DMS 273 (cell line): ENCODE results near the gene C6orf132.

Experiments
- DNase-seq: peaks from one replicate; lab custom pipeline; 2025; ENCODE audit not compliant: unreplicated experiment; lab: John Stamatoyannopoulos, UW

C6orf132 gene

DNA sequence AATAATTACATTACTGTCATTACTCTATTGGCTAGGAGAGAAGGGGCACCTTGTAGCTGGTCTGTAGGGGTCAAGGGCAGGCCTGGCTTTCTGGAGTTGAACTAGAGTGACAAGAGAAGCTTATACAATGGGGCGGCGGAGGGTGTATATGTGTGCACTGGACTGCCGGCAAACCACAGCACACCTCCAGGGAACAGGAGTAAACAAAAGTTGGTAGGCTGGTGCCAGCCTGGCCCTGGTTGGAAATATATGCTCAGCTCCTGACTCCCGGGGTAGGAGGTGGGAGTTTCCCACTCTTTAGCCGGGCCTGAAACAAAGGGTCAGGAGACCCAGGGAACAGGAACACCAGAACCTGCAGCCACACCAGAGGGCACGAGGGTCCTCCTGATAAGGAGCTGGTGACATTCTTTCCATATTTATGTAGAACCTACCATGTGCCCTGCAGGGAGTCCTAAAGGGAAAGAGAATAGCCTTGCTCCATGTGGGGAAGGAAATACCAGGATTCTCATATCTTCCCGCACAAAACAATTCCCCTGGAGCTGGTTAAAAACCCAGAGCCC is 5.1 kb downstream of the C6orf132 start:
- DNase-seq: no peak

DNA sequence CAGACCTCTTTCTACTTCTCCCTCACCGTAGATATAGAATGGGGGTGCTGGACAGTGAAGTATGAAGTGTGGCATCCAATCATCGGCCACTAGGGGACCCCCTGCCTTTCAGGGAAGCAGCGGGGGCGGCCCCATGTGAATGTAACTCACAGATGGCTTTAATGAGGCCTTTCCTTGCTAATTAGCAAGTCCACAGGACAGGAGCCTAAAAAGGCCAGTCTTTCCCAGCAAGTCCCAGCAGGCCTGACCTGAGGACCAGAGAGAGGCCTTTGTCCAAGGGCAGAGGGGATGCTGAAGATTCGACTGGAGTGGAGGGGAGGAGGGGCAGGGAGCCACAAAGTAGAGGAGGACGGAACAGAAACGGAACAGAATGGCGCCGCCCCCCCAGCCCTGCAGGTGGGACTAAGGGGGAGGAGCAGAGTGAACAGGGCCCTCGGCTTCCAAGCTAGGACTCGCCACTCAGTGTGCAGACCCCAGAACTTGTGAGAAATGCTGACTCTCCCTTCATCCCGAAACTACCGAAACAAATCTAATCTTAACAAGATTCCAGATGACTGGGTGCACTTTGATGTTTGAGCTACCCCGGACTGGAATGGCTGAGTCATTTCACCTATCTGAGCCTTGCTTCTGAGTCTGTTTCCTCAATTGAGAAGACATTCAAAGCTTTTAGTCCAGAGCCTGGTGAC is 5.8 kb downstream of the C6orf132 start:
- DNase-seq: peak; percentile 88

DNA sequence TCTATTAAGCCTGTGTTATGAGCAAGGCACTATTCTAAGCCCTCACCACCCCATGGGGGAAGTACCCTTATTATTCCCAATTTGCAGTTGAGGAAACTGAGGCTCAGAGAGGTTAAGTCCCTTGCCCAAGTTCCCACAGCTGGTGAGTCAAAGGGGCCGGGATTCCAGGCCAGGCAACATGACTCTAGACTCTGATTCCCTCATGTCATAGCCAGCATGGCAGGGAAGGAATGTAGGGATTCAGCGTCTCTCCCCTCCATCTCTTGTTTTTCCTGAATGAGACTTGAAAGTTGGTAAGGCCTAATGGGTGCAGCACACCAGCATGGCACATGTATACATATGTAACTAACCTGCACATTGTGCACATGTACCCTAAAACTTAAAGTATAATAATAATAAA is 6.7 kb downstream of the C6orf132 start:
- DNase-seq: no peak

DNA sequence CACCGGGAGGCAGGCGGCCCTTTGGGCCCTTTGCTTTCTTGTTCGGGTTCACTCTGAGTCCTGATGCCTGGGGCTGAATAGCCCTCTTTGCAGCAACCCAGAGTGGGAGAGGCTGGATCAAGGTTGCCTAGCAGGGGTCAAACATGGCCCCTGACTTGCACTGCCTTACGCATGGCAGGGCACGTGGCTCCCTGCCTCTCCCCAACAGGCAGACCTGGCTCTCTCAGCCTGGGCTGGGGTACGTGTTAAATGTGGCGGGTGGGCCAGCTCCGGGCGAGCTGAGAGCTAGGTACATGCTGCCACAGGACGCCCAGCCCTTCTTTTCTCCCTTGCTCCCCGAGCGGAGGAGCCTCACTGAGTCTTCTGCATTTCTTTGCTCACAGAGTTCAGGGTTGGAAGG is 7.3 kb downstream of the C6orf132 start:
- DNase-seq: no peak

DNA sequence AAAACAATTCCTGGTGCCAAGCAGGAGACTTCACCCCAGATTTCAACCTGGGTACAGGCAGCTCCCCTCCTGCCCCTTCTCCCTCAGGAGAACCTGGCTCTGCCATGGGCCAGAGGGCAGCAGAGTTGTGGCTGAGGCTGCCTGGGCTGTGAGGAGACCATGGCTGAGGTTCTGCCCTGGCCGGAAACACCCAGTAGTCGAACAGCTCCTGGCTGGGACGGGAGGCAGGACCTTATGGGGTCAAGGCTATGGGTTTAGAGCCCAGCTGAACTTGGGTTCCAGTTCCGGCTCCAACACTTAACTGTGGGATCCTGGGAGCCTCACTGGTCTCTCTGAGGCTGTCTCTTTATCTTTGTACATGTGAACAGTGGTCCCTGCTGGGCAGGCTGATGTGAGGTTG is 8.5 kb downstream of the C6orf132 start:
- no peak for DNase-seq

DNA sequence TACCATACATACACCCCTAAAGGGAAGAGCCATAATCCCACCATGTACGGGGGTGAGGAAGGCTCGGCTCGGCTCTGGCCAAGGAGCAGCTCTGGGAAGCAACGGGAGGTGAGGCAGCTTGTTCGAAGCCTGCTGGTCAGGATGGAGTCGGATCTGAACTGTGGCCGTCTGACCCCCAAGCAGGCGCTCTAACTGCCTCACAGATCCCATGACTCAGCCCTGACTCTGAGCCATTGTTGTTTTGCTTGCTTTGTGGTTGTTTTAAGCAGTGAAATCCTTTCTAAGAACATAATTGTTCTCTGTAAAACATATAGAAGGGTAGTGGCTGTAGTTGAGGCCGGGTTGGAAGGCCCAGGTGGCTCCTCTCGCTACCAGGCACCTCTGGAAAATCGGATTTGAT is 10.9 kb downstream of the C6orf132 start:
- no peak for DNase-seq

DNA sequence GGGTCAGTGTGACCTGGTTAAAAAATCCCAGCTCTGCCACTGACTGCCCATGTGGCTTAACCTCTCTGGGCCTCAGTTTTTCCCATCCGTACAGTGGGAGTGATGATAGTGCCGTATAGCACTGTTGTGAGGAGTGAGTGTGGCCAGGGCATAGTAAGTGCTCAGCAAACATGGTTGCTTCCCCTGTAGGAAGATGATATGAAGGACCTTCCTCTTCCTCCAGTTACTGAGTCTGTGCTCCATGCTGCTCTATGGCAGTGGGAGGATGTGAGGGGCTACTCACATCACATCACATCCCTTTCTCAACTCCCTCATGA is 13.1 kb downstream of the C6orf132 start:
- no peak for DNase-seq

DNA sequence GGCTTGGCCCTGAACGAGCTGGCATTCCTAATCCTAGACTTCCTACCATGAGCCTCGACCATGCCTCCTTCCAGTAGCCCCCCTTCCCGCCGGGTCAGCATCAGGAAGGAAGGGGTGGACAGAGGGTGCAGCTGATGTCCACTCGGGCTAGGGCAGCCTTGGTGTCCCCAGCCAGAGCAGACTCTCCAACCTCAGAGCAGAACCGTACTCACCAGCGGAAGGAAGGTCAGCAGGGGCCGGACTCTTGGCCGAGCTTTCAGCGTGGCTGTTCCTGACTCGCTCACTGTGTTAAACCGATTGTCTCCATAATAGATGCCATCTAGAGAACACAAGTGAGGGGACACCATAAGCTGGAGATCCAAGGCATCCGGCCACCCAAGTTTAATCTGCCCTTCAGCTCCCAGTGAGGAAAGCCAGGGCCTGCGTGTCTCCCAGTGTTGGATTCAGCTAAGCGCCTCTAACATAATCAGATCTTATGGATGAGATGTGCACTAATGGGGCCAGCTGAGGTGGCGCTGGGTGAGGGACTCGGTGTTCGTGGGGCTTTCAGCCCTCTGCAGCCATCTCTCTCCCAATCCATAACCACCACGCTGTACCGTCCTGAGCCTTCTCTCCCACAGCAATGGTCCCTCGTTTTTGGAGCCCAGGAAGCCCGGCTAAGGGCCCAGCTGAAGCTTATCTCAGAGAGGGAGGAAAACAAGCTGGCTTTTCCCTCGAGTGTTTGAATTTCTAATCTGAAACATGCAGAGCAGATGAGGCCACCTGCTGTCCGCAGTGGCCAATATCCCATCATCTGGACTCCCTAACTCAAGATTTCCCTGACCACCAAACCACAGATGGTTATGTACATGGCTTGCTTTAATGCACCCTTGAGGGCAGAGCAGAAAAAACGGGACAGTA is 13.7 kb downstream of the C6orf132 start:
- DNase-seq: no peak

DNA sequence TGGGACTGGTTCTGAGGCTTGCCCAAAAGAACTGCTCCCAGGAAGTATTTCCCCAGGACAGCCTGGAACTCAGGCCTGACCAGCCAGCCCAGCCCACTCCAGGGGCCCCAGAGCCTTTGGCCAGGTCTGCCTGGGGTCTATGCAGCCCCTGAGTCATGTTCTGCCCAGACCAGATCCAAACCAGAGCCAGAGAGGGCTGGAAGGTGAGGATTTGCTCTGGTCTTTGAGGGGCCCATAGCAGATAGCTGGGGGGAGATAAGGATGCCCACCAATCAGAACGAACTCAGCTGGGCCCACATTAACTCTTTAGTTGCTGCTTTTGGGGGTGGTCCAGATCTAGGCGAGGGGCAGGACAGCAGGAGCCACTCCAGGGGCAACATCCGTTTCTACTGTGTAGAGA is 16.8 kb downstream of the C6orf132 start:
- no peak for DNase-seq

DNA sequence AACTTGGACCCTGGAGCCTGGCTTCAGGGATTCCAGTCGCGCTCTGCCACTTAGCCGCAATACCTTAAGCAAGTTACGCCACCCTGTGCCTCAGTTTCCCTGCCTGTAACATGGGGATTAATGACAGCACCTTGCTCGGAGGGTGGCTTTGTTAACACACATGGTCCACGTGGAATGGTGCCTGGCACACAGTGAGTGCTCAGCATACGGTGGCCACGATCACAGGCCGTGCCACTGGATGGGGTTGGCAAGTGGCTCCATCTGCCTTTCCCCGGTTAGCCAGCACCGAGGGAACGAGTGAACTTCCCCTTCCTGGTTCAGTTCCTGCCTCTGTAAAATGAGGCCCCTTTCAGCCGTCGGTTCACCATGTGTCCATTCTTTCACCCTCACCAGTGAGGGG is 17.2 kb downstream of the C6orf132 start:
- DNase-seq: no peak

DNA sequence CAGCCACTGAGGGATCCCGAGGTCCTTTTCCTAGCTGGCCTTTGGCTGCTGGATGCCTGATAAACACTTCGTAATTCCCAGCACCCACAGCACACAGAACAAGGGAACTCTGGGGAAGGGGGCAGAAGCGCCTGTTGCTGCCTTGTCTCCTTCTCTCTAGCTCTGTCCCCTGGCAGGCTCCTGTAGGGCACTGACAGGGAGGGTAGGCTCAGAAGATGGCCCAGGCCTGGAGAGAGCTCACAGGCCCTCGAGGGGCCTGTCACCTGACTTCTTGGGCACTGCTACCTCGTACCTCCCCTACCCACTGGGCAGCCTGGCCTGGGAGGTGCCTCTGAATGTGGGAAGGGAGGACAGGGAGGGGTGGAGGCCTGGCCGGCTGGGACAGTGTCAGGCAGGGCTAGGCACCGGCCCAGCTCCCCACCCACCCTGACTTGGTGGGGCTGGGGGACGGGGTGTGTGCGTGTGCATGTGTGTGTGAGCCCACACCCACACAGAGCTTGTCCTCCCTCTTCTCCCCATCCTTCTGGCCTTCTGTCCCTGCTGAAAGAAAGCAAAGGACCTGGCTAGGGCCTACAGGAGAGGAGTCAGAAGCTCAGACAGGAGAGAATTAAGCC is 18.1 kb downstream of the C6orf132 start:
- no peak for DNase-seq

DNA sequence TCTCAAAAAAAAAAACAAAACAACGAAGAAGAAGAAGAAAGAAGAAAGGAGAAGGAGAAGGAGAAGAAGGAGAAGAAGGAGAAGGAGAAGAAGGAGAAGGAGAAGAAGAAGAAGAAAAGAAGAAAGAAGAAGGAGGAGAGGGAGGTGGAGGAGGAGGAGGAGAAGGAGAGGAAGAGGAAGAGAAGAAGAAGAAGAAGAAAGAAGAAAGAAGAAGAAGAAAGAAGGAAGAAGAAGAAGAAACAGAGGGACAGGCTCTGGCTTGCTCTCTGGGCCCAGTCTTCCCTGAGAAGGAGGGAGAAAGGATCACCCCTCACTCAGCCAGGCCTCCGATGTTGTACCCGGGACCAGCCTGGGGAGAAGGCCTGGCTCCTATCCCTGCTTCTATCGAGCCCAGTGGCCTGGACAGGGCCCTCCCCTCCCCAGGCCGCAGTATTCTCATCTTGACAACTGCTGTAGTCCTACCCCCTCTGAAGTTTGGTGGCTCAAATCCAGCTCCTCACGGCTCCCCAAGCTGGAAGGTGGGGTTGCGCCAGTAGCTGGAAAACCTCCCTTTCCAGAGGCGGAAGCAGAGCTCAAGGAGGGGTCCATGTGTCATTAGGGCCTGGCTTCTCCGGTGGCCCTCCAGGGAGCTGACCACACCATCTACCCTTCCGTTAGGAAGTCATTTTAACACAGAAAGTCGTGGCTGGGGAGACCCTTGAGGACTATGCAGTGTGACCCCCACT is 18.9 kb downstream of the C6orf132 start:
- no peak for DNase-seq

DNA sequence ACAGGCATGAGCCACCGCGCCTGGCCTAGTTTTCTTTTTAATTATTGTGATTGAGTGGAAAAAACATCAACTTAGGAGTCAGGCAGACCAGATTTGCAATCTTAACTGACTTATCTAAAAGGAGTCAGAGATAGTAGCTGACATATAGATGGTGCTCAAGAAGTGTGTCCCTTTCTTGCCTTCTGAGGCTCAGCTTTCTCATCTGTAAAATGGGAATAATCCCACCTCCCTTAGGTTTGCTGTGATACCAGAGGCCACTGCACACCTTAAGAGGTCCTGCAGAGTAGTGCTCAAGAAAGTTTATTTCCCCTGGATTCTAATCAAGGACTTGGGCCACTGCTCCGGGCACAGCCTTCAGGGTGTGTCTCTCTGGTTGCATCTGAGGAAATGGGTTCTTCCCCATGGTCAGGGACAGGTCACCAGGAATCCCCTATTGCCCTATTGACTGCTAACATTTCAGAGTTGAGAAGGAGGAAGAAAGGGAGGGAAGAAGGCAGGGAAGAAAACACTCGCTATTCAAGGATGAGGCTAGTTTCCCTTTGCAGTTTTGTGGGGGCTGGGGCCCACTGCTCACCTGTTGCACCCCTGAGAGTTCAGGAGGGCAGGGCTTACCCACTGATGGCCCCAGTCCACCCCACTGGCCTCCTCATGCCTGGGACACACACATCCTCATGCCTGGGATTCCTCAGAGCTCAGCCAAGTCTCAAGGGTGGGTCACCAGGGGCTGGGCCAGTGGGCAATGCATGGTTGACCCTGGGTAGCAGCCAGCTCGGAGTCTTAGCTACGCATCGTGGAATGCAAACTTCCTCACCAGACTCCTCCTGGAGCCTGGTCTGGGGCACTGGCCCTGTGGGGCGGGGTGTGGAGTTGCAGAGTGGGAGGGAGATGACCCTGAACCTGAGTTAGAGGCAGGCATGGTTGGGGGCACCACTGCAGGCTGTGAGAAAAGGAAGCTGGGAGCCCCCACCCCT is 21.2 kb downstream of the C6orf132 start:
- DNase-seq: no peak

DNA sequence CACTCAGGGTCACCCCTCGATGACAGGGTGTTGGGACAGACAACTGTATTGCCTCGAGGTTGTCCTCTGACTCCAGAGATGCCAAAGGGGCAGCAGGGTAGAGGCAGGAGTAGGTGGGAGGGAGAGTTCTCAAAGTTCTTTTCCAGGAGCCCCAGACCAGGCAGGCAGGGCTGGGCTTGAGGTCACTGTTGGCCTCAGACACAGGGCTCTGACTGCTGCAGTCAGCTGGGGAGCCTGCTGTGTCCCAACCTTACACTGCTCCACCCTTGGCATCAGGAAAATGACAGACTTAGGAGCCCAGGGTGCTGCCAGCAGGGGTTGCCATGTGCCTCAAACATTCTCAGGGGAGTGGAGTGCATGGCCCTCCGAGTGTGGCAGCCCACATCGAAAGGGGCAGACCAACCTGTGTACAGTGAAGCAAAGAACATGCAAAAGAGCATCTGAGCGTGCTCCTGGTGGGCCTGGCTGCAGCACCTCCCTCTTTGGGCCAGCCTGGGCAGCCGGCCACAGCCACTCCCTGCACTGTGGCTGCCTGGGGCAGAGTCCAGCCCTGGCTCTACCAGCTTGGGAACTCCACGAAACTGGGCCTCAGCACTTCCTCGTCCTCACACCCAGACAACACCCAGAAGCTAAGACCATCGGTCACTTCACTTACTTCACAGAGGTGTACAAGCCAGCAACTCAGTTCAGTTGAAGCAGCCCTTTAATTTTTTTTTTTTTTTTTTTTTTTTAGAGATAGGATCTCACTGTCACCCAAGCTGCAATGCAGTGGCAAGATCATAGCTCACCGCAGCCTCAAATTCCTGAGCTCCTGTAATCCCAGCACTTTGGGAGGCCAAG is 24.0 kb downstream of the C6orf132 start:
- peak; percentile 43 for DNase-seq

DNA sequence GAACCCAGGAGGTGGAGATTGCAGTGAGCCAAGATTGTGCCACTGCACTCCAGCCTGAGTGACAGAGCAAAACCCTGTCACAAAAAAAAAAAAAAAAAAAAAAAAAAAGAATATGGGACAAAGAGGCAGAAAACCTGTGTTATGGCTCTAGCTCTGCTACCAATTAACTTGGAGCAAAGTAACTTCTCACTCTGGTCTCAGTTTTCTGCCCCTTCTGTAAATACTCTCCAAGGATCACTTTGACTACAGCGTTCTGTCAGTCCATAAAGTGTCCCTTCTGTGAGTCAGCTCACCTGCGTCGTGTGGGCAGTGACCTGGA is 24.6 kb downstream of the C6orf132 start:
- DNase-seq: no peak

DNA sequence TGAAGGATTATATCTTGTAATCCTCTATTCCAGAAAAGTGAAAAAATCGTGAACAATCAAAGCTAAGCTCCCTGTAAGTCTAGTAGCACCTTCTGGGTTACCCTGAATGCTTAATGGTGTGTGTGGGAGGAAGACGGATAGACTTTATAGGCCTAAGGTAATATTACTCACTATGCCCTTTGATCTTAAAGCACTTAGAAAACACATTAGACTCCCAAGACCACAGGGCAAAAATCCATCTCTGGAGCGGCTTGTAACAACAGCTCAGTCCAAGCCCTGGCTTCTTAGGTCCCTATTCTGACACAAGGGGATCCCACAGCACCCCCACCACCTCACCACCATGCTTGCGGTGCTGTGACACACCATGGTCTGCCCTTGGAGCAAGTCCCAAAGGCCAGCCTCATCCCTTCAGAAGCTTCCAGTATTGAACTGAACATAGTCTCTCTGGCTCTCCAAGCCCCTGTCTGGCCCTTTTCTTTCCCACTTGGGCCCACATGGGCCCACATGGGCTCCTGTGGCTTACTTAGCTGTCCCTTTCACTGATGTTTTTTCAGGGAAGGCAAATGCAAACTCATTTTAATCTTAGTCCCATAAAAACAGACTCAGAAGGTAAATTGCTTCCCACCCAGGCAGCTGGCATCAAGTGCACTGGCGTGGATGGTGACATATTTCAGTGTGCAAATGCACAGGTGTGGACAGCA is 28.3 kb downstream of the C6orf132 start:
- DNase-seq: no peak

DNA sequence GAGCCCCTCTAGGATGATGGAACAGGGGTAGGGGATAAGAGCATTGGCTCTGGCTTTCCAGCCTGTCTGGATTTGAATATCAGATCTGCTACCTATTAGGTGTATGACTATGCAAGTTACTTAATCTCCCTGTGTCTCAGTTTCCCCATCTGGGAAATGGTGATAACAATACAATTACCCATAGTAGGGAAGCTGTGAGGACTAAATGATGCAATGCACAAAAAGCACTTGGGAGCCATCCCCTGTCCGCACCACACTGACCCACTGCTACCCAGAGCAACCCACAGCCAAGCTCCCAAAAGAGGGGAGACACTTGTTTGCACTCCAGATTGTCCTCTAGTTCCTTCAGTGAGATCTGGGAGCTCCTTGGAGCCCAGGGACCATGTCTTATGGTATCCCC is 30.1 kb downstream of the C6orf132 start:
- DNase-seq: no peak

DNA sequence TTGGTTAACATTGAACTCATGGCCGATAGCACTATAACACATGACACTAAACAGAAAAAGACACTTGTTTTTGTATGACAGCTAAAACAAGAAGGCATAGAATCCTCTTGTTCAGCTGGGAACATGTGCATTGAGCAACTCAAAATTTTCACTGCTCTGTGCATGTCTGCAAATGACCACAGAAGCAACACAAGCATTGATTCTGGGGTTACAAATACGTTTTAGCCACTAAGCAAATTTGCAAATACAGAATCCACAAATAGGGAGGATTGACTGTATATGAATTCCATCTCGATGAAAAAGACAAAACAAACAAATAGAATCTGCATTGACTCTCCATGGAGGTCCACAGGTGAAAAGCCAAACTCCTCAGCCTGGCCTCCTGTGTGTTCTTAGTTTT is 31.7 kb downstream of the C6orf132 start:
- DNase-seq: no peak

DNA sequence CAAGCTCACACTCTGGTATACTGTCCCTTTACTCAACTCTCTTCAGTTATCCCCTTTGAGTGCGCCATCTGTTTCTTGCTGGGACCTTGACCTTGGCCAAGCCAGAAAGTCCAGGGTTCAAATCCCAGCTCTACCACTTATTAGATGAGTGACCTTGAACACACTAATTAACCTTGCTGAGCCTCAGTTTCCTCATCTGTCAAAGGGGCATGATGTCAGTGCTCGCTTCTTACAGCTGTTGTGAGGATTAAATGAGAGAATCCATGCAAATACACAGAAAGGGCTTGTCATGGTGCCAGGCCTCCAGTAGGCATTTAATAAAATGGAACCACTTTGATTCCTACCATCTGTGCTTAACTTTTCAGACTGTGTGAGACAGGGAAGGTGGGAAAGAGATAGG is 34.3 kb downstream of the C6orf132 start:
- DNase-seq: peak; percentile 18
